Gastroesophageal sphincter (tissue), 3 donors: ENCODE measurements around the gene ABR.

ENCODE experiments used
- POLR2A ChIP-seq, 2 donors: fragments of 450-650 bp; IDR thresholded peaks; one replicate each; pipeline ENCODE4 v1.6.1; 2017; ENCODE audit warnings: antibody characterized with exemption in 2 of 2, mild to moderate bottlenecking in 2 of 2, moderate library complexity in 1 of 2
- TF ChIP-seq, protein P1 (sequence below), 4 experiments: fragments of 200-600 bp in 2 of 4; fragments of 450-650 bp in 2 of 4; sonication (generic) in 1 of 4; IDR thresholded peaks; one replicate each; pipeline ENCODE4 v1.5.1; 2017 to 2019; ENCODE audit warnings: antibody characterized with exemption in 4 of 4, mild to moderate bottlenecking in 2 of 4, moderate library complexity in 2 of 4

DNA sequence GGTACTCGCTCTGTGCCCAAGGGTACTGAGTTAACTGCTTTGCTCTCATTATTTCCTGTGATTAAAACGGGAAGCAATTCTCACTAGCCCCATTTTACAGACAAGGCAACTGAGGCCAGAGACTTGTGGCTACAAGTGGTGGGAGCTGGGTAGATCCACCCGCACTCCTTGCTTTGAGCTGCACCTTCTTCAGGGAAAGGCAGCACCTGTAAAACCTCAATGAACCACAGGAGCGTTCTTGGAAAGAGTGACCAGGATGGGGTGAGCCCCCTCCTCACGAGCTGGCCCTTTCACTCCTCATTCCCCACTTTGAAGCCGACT lies 102.8 kb downstream of the ABR start:
- TF ChIP-seq, protein P1, sequence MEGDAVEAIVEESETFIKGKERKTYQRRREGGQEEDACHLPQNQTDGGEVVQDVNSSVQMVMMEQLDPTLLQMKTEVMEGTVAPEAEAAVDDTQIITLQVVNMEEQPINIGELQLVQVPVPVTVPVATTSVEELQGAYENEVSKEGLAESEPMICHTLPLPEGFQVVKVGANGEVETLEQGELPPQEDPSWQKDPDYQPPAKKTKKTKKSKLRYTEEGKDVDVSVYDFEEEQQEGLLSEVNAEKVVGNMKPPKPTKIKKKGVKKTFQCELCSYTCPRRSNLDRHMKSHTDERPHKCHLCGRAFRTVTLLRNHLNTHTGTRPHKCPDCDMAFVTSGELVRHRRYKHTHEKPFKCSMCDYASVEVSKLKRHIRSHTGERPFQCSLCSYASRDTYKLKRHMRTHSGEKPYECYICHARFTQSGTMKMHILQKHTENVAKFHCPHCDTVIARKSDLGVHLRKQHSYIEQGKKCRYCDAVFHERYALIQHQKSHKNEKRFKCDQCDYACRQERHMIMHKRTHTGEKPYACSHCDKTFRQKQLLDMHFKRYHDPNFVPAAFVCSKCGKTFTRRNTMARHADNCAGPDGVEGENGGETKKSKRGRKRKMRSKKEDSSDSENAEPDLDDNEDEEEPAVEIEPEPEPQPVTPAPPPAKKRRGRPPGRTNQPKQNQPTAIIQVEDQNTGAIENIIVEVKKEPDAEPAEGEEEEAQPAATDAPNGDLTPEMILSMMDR (IDR thresholded peaks at IDR 0.05), result no peak
- TF ChIP-seq POLR2A (IDR thresholded peaks at IDR 0.05), result no peak
